Measurements from ENCODE around the gene CNPY4.

The CNPY4 gene

DNA sequence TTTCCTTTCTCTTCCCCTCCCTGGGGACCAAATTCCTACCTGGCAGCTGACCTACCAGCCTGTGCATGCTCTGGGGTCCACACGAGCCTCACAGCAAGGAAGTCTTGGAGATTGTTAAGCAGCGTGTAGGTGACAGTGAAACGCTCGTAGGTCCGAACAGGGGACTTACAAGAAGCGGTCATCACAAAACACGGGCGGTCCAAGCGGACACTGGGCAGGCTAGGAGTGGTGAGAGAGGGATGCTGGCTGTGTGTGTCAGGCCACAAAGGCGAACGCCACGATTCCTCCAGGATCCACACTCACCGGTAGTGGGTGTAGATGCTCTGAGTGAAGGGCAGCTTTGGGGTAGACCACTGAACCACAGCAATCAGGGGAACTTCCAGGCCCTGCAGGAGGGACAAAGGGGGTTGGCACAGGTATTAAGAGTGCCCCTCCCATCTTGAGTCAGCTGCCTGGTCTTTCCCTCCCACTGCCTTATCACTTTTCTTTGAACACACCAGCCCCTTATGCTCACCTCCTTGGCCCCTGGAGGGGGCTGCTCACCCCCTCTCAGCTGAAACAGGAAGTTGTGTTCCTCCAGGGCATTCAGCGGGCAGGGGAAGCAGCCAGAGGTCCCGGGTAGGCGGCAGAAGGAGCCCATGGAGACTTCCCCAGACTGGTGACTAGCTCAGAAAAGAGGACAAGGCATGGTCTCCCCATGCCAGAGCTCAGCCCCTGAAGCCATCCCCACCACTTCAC is 37.1 kb downstream of the CNPY4 start:
- H2AFZ ChIP-seq (ENCODE audit: low read length) = no peak overlapping the region
- H3K9me2 ChIP-seq (replicated peaks; ENCODE audit: insufficient read depth, low read length) = no peaks in the 10 kb centered on the region
- peaks cover 3% of the 10 kb centered on the region for H3F3A ChIP-seq (ENCODE audit: insufficient read depth, low read length)
- H3K9me3 ChIP-seq (replicated peaks; ENCODE audit: insufficient read depth, low read length) = no peaks in the 10 kb centered on the region
- no peak overlapping the region for H3K9ac ChIP-seq (ENCODE audit: low read length)
- TF ChIP-seq EZH2phosphoT487 (IDR thresholded peaks at IDR 0.05; ENCODE audit: low read length) (no peak), EZH2 (optimal IDR thresholded peaks at IDR 0.05; ENCODE audit: low read depth, low read length) (no peak)
- TF ChIP-seq, protein P1, sequence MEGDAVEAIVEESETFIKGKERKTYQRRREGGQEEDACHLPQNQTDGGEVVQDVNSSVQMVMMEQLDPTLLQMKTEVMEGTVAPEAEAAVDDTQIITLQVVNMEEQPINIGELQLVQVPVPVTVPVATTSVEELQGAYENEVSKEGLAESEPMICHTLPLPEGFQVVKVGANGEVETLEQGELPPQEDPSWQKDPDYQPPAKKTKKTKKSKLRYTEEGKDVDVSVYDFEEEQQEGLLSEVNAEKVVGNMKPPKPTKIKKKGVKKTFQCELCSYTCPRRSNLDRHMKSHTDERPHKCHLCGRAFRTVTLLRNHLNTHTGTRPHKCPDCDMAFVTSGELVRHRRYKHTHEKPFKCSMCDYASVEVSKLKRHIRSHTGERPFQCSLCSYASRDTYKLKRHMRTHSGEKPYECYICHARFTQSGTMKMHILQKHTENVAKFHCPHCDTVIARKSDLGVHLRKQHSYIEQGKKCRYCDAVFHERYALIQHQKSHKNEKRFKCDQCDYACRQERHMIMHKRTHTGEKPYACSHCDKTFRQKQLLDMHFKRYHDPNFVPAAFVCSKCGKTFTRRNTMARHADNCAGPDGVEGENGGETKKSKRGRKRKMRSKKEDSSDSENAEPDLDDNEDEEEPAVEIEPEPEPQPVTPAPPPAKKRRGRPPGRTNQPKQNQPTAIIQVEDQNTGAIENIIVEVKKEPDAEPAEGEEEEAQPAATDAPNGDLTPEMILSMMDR (IDR thresholded peaks at IDR 0.05; ENCODE audit: low read length) = no peak
- no peak overlapping the region for H3K4me2 ChIP-seq (ENCODE audit: low read depth, low read length)
- H3K79me2 ChIP-seq (ENCODE audit: low read length) = peaks cover 27% of the 10 kb centered on the region
- H3K36me3 ChIP-seq (replicated peaks; ENCODE audit: insufficient read depth, low read length) = no peaks in the 10 kb centered on the region
- no peak overlapping the region for H3K4me3 ChIP-seq (ENCODE audit: low read length)
- peaks cover 10% of the 10 kb centered on the region for H3K27me3 ChIP-seq (replicated peaks; ENCODE audit: insufficient read depth, low read length)
- no peak overlapping the region for H3K27ac ChIP-seq (ENCODE audit: low read length)
- H3K4me1 ChIP-seq (ENCODE audit: low read length) = peaks cover 8% of the 10 kb centered on the region; the same call in 1 of the 2 replicates
- no peaks in the 10 kb centered on the region for H4K20me1 ChIP-seq (ENCODE audit: insufficient read depth, low read length)
- no peak for DNase-seq

DNA sequence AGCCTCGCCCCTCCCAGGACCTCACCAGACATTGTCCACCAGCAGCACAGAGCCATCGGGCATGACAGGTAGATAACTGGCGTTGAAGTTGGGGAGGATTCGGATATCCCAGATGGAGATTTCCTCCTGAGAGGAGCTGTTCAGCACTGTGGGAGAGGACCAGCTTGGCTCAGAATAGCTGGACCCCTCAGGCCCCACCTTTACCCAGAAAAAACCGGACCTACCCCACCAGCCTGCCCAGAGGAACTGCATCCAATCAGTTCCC is 37.6 kb downstream of the CNPY4 start:
- H3K9ac ChIP-seq (ENCODE audit: low read length) = no peak overlapping the region
- no peaks in the 10 kb centered on the region for H3K36me3 ChIP-seq (replicated peaks; ENCODE audit: insufficient read depth, low read length)
- peaks cover 10% of the 10 kb centered on the region for H3K27me3 ChIP-seq (replicated peaks; ENCODE audit: insufficient read depth, low read length)
- no peak overlapping the region for H3K27ac ChIP-seq (ENCODE audit: low read length)
- peak overlapping the region; percentile 70; the same call in 1 of the 2 replicates for H3K4me2 ChIP-seq (ENCODE audit: low read depth, low read length)
- no peaks in the 10 kb centered on the region for H4K20me1 ChIP-seq (ENCODE audit: insufficient read depth, low read length)
- no peaks in the 10 kb centered on the region for H3K9me2 ChIP-seq (replicated peaks; ENCODE audit: insufficient read depth, low read length)
- H3K4me1 ChIP-seq (ENCODE audit: low read length) = peaks cover 8% of the 10 kb centered on the region; the same call in 1 of the 2 replicates
- peaks cover 3% of the 10 kb centered on the region for H3F3A ChIP-seq (ENCODE audit: insufficient read depth, low read length)
- TF ChIP-seq EZH2phosphoT487 (IDR thresholded peaks at IDR 0.05; ENCODE audit: low read length) (no peak), EZH2 (optimal IDR thresholded peaks at IDR 0.05; ENCODE audit: low read depth, low read length) (no peak)
- TF ChIP-seq, protein P1 (IDR thresholded peaks at IDR 0.05; ENCODE audit: low read length) = no peak
- H3K9me3 ChIP-seq (replicated peaks; ENCODE audit: insufficient read depth, low read length) = no peaks in the 10 kb centered on the region
- H3K4me3 ChIP-seq (ENCODE audit: low read length) = no peak overlapping the region
- no peak for DNase-seq
- no peak overlapping the region for H2AFZ ChIP-seq (ENCODE audit: low read length)
- H3K79me2 ChIP-seq (ENCODE audit: low read length) = peaks cover 27% of the 10 kb centered on the region

DNA sequence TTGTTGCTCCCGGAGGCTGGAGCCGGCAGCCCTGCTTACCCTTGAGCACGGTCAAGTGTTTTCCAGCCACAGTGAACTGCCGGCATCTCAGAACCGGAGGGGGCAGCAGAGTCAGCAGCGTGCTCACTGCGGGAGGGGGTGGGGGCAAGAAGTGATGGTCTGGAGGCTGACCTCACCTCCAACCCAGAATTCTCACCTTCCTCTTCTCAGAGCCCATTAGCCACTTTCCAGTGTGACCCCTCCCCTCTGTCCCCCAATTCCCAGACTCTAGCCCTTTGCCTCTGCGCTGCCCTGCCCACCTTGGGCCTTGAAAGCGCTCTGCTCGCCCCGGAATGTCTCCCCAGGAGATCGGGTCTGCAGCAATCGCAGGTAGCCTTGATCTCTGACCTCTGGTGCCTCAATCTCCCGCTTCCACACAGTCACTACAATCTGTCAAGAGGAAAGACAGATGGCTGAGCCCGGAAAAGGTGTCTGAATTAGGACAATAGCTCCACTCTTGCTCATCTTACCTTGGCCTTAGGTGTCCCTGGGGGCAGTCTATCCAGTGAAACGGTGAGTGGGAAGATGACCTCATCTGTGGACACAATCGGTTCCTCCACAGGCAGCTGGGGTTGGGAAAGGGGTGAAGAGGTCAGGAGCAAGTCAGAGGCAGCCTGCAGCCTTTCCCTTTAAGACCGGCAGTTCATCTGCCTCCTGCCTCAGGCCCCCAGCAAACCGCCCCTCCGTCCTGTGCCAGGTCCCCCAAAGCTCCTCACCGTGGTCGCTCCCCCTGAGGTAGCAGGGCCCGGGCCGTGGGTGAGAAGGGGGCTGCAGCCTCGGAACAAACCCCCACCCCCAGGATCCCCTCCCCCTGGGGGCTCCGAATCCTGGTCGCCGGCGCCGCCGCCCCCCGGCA is 38.1 kb downstream of the CNPY4 start:
- DNase-seq = no peak
- no peak for TF ChIP-seq EZH2 (optimal IDR thresholded peaks at IDR 0.05; ENCODE audit: low read depth, low read length)
- TF ChIP-seq, protein P1 (IDR thresholded peaks at IDR 0.05; ENCODE audit: low read length) = no peak
- no peak for TF ChIP-seq EZH2phosphoT487 (IDR thresholded peaks at IDR 0.05; ENCODE audit: low read length)
- Histone ChIP-seq H3K36me3 (replicated peaks; ENCODE audit: insufficient read depth, low read length) (no peaks in the 10 kb centered on the region), H3K9me2 (replicated peaks; ENCODE audit: insufficient read depth, low read length) (no peaks in the 10 kb centered on the region), H3K27me3 (replicated peaks; ENCODE audit: insufficient read depth, low read length) (peaks cover 10% of the 10 kb centered on the region), H3K79me2 (ENCODE audit: low read length) (peaks cover 27% of the 10 kb centered on the region), H3K4me2 (ENCODE audit: low read depth, low read length) (peak overlapping the region; percentile 70), H4K20me1 (ENCODE audit: insufficient read depth, low read length) (no peaks in the 10 kb centered on the region), H3K27ac (ENCODE audit: low read length) (no peak overlapping the region), H3F3A (ENCODE audit: insufficient read depth, low read length) (peaks cover under 1% of the 10 kb centered on the region; the same call in 1 of the 2 replicates), H3K4me3 (ENCODE audit: low read length) (peak overlapping the region; percentile 87), H3K9me3 (replicated peaks; ENCODE audit: insufficient read depth, low read length) (no peaks in the 10 kb centered on the region), H3K9ac (ENCODE audit: low read length) (peak overlapping the region; percentile 86), H2AFZ (ENCODE audit: low read length) (0 out of 2 replicates have a peak overlapping the region, but pooled peaks have one; percentile 89), H3K4me1 (ENCODE audit: low read length) (peaks cover 8% of the 10 kb centered on the region; the same call in 1 of the 2 replicates)
